IPS DF 6.9 (cell line): ENCODE measurements around the gene LRRC74A.

Experiments
- DNase-seq: peaks from one replicate; pipeline ENCODE4 v3.0.0-alpha.2; 2013; ENCODE audit warnings: low read depth, low spot score
- H3K27ac ChIP-seq: one replicate; pipeline ENCODE4 v1.5.1; 2013; ENCODE audit warnings: low read length, control low read depth
- H3K27me3 ChIP-seq: 2 replicates; pipeline ENCODE4 v1.6.1; 2013; ENCODE audit warnings: mild to moderate bottlenecking, low read length; ENCODE audit not compliant: control insufficient read depth, insufficient read depth
- H3K36me3 ChIP-seq: 2 replicates; pipeline ENCODE4 v1.6.1; 2013; ENCODE audit warnings: low read length; ENCODE audit not compliant: control insufficient read depth, insufficient read depth
- H3K4me1 ChIP-seq: 2 replicates; pipeline ENCODE4 v1.6.1; 2013; ENCODE audit warnings: low read length; ENCODE audit not compliant: control insufficient read depth, insufficient read depth
- H3K4me3 ChIP-seq: 2 replicates; pipeline ENCODE4 v1.5.1; 2013; ENCODE audit warnings: mild to moderate bottlenecking, low read length
- H3K9me3 ChIP-seq: 2 replicates; pipeline ENCODE4 v1.6.1; 2013; ENCODE audit warnings: low read length, inconsistent platforms; ENCODE audit not compliant: control insufficient read depth, insufficient read depth
- WGBS: extraction: QIAGEN DNeasy Blood & Tissue Kit; methylation state at CpG from one replicate; pipeline ENCODE4 v1.1.7; 2013; ENCODE audit warnings: mixed read lengths, missing lambda C conversion rate; ENCODE audit not compliant: insufficient read length, insufficient coverage; 5-methylcytosine and 5-hydroxymethylcytosine counted together

LRRC74A gene

GRCh38 chr14:76918256-76918781 lies 92.1 kb downstream of the LRRC74A start:
- no CpG with 5 or more reads among the region's 8 CpGs for WGBS
- no peak for DNase-seq
- H3K36me3 ChIP-seq = no peaks in the 10 kb centered on the region
- no peaks in the 10 kb centered on the region for H3K27me3 ChIP-seq
- peaks cover 25% of the 10 kb centered on the region for H3K4me1 ChIP-seq
- H3K9me3 ChIP-seq = no peaks in the 10 kb centered on the region
- H3K27ac ChIP-seq = no peak overlapping the region
- no peak overlapping the region for H3K4me3 ChIP-seq

- H3K27ac ChIP-seq = no peak overlapping the region
- no peaks in the 10 kb centered on the region for H3K36me3 ChIP-seq
- no peak overlapping the region for H3K4me3 ChIP-seq
- peaks cover 27% of the 10 kb centered on the region for H3K4me1 ChIP-seq
- no peak for DNase-seq
- WGBS = no CpG with 5 or more reads among the region's 20 CpGs
- no peaks in the 10 kb centered on the region for H3K9me3 ChIP-seq
- H3K27me3 ChIP-seq = no peaks in the 10 kb centered on the region
These were observed 92.7 kb downstream of the LRRC74A start for GRCh38 chr14:76918782-76919394.
